GM12892 (cell line): ENCODE results near the gene PDCD11.

ENCODE experiments used
- POLR2AphosphoS5 ChIP-seq: IDR thresholded peaks from 2 replicates; pipeline ENCODE4 v1.6.1; 2011; ENCODE audit warnings: low read depth, low read length, control low read depth
- TAF1 ChIP-seq: IDR thresholded peaks from 2 replicates; pipeline ENCODE4 v1.6.1; 2011; ENCODE audit warnings: low read depth, mild to moderate bottlenecking, control low read depth, low read length, borderline replicate concordance

- TF ChIP-seq POLR2AphosphoS5 (no peak), TAF1 (no peak)
Measured at GRCh38 chr10:103429647-103430046, 33.2 kb downstream of the PDCD11 start.
